Right lobe of liver (tissue), 4 donors: ENCODE results near the gene HKDC1.

Source experiments
- CTCF ChIP-seq, 4 donors: fragments of 200-600 bp in 3 of 4; fragments of 450-650 bp in 1 of 4; IDR thresholded peaks; one replicate each; pipeline versions ENCODE4 v1.5.1 to v1.8.0; 2016 to 2022; ENCODE audit warnings: antibody characterized with exemption in 4 of 4, mild to moderate bottlenecking in 2 of 4
- POLR2A ChIP-seq: fragments of 450-650 bp; IDR thresholded peaks from one replicate; pipeline ENCODE4 v1.6.1; 2017; ENCODE audit warnings: antibody characterized with exemption, mild to moderate bottlenecking
- donor health status: DM: no; HTN: no; CAD: no.
- donor health status: DM: no; HTN: no; CAD: no.
- donor health status: DM: no; HTN: yes; CAD: no.

GRCh38 chr10:69315100-69315542 lies 95.0 kb downstream of the HKDC1 start:
- no peak for TF ChIP-seq CTCF (IDR thresholded peaks at IDR 0.05)
- TF ChIP-seq POLR2A = no peak
